Measurements from ENCODE around the gene LRMDA.
"Not testable (repeated sequence)": the region's sequence is repeated elsewhere in the genome, so short reads cannot be mapped to it uniquely, and the experiment has no call there.

Gene LRMDA

DNA sequence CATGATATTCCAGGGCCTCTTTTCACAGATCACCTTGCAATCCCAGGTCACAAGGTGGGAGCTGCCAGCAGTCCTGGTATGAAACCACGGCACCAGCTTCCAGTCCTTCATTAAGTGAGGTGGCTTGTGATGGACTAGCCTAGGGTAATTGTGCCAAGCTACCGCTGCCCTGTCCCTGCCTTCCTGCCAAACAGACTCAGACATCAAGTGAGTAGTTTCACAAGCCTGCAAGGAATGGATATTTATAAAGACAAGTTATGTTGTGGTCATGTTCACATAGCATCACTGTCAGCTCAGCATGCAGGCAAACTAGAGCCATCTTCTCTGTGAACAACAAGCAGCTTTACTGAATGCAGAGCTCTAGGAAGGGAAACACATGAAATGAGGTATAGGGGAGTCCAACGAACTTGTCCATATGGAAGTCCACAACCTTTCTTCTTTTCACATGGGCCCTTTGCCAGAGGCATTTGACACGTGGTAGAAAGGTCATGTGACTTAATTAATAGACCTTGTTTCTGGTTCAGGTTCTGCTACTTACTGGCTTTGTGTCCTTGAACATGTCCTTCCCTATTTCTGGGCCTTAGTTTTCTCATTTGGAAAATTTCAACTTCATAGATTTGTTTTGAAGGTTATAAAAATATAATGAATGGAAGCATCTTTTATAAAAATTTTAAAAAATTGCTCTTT is 1145.0 kb downstream of the LRMDA start:
- TF ChIP-seq CTCF (IDR thresholded peaks at IDR 0.05) = no peak
- no peaks in the 10 kb centered on the region for H3K4me1 Mint-ChIP-seq
- DNase-seq = no peak

DNA sequence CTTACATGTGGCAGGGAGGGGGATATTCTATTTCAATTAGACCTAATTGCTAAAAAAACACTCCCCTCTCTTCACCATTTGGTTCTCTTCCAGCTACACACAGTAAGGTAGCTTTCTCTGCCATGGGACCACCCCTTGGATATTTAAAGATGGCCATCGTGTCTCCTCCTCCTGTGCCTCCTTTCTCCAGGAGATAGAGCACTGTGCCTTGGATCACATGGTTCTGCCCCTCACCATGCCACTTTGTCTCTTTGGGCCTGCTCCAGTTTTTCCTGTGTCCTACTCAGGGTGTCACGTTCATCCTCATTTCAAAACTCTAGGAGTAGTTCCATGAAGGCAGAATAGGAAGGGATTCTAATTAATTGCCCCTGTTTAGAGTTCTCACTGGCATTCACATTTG is 1146.0 kb downstream of the LRMDA start:
- Mint-ChIP-seq H3K36me3 (ENCODE audit: low read depth) (peaks cover 5% of the 10 kb centered on the region), H3K4me3 (no peak overlapping the region), H3K27ac (no peak overlapping the region), H3K9me3 (peaks cover 24% of the 10 kb centered on the region), H3K27me3 (ENCODE audit: low read depth, poor library complexity) (peaks cover 3% of the 10 kb centered on the region), H3K4me1 (peaks cover 4% of the 10 kb centered on the region)
- TF ChIP-seq CTCF (IDR thresholded peaks at IDR 0.05) = no peak
- no peak for DNase-seq

More for the DNA sequence above, 1145.0 kb downstream of the LRMDA start:
- H3K27me3 Mint-ChIP-seq (ENCODE audit: low read depth, poor library complexity) = peaks cover 3% of the 10 kb centered on the region
- H3K9me3 Mint-ChIP-seq = peaks cover 24% of the 10 kb centered on the region
- H3K4me3 Mint-ChIP-seq = no peak overlapping the region
- H3K27ac Mint-ChIP-seq = no peak overlapping the region
- H3K36me3 Mint-ChIP-seq (ENCODE audit: low read depth) = peaks cover 5% of the 10 kb centered on the region

GRCh38 chr10:76581506-76582256 is 1150.3 kb downstream of the LRMDA start:
- Mint-ChIP-seq H3K4me1 (peaks cover 16% of the 10 kb centered on the region), H3K9me3 (peaks cover 10% of the 10 kb centered on the region), H3K27me3 (ENCODE audit: low read depth, poor library complexity) (no peaks in the 10 kb centered on the region), H3K27ac (no peak overlapping the region), H3K36me3 (ENCODE audit: low read depth) (no peaks in the 10 kb centered on the region), H3K4me3 (no peak overlapping the region)
- no peak for TF ChIP-seq CTCF (IDR thresholded peaks at IDR 0.05)
- DNase-seq = no peak

DNA sequence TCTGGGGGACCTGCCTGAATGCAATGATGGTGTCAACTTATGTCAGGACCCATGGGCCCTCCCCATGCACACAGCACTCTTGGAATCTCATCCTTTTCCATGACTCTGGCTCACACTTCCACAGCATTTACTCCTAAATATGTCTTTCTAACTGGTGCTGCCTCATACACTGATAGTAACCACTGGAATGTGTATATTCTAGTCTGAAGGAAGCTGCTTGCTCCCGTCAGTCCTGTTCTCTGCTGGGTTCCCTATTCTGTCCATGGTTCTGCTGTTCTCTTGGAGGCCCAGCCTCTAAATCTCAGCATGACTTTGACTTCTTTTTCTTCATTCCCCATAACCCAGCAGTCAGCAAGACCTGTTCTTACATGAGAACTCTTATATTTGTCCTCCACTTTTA is 1151.1 kb downstream of the LRMDA start:
- no peak for TF ChIP-seq CTCF (IDR thresholded peaks at IDR 0.05)
- Mint-ChIP-seq H3K27me3 (ENCODE audit: low read depth, poor library complexity) (no peaks in the 10 kb centered on the region), H3K36me3 (ENCODE audit: low read depth) (no peaks in the 10 kb centered on the region), H3K9me3 (peaks cover 8% of the 10 kb centered on the region), H3K4me1 (peaks cover 16% of the 10 kb centered on the region), H3K4me3 (no peak overlapping the region), H3K27ac (no peak overlapping the region)
- no peak for DNase-seq

- H3K36me3 Mint-ChIP-seq (ENCODE audit: low read depth) = no peaks in the 10 kb centered on the region
These were observed 1152.3 kb downstream of the LRMDA start for GRCh38 chr10:76583711-76584161.

DNA sequence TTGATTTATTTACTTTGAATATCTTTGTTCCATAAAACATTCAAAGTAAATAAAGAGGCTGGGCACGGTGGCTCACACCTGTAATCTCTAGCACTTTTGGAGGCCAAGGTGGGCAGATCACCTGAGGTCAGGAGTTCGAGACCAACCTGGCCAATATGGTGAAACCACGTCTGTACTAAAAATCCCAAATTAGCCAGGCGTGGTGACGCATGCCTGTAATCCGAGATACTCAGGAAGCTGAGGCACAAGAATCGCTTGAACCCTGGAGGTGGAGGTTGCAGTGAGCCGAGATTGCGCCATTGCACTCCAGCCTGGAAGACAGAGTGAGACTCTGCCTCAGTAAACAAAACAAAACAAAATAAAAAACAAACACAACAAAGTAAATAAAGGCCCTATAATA is 1153.0 kb downstream of the LRMDA start:
- H3K9me3 Mint-ChIP-seq, H3K4me3 Mint-ChIP-seq, DNase-seq: not testable (repeated sequence)

More at GRCh38 chr10:76583711-76584161, 1152.3 kb downstream of the LRMDA start:
- H3K27ac Mint-ChIP-seq = no peak overlapping the region
- TF ChIP-seq CTCF (IDR thresholded peaks at IDR 0.05) = no peak
- H3K4me3 Mint-ChIP-seq = no peak overlapping the region
- H3K9me3 Mint-ChIP-seq = peaks cover 3% of the 10 kb centered on the region
- no peak for DNase-seq
- H3K27me3 Mint-ChIP-seq (ENCODE audit: low read depth, poor library complexity) = no peaks in the 10 kb centered on the region
- peaks cover 16% of the 10 kb centered on the region for H3K4me1 Mint-ChIP-seq

More for the DNA sequence above, 1153.0 kb downstream of the LRMDA start:
- not testable (repeated sequence) for H3K27me3 Mint-ChIP-seq (ENCODE audit: low read depth, poor library complexity); H3K27ac Mint-ChIP-seq; H3K36me3 Mint-ChIP-seq (ENCODE audit: low read depth)
- H3K4me1 Mint-ChIP-seq = peaks cover 16% of the 10 kb centered on the region

Data from nephron progenitor cell (in vitro differentiated cells).